HepG2 (cell line): Measurements from ENCODE around the gene ATG13. TPM values are rescaled to one million over a fixed set of nuclear protein-coding genes. Genes with fewer than 3 reads are reported as not detected.
A peak's percentile ranks its signal among the peaks of the same experiment; 100 is the strongest.

ENCODE experiments used
- AGO1 ChIP-seq: fragments of 200-400 bp; formaldehyde crosslinking; IDR thresholded peaks from 2 replicates; pipeline ENCODE4 v1.6.1; 2017; ENCODE audit warnings: mild to moderate bottlenecking, low read depth, low read length, moderate library complexity; ENCODE audit not compliant: poor library complexity, severe bottlenecking
- ATM ChIP-seq: fragments of 450-650 bp; IDR thresholded peaks from 2 replicates; pipeline ENCODE4 v1.7.1; 2017; ENCODE audit warnings: mild to moderate bottlenecking, borderline replicate concordance
- CBX5 ChIP-seq: sonication (generic); formaldehyde crosslinking; IDR thresholded peaks from 2 replicates; pipeline ENCODE4 v1.4.0; 2020; ENCODE audit warnings: missing genetic modification reagents, borderline replicate concordance
- CCAR2 ChIP-seq: fragments of 200-400 bp; formaldehyde crosslinking; optimal IDR thresholded peaks from 2 replicates; pipeline ENCODE3; 2018; ENCODE audit warnings: low read depth, mild to moderate bottlenecking, low read length, moderate library complexity
- CHD4 ChIP-seq: fragments of 200-600 bp; sonication (generic); IDR thresholded peaks from 2 replicates; pipeline ENCODE4 v1.7.0; 2017; ENCODE audit warnings: mild to moderate bottlenecking, low read length, borderline replicate concordance
- GATAD2A ChIP-seq: IDR thresholded peaks from 2 replicates; pipeline ENCODE4 v1.6.1; 2016
- GTF3A ChIP-seq: sonication (generic); formaldehyde crosslinking; conservative IDR thresholded peaks from 2 replicates; pipeline ENCODE4 v1.4.0; 2020; ENCODE audit warnings: mild to moderate bottlenecking, missing genetic modification reagents
- PAXIP1 ChIP-seq: sonication (generic); formaldehyde crosslinking; conservative IDR thresholded peaks from 2 replicates; pipeline ENCODE4 v1.4.0; 2020; ENCODE audit warnings: mild to moderate bottlenecking, missing genetic modification reagents, moderate library complexity
- PHF21A ChIP-seq: sonication (generic); formaldehyde crosslinking; IDR thresholded peaks from 2 replicates; pipeline ENCODE4 v1.5.0; 2020; ENCODE audit warnings: mild to moderate bottlenecking, missing genetic modification reagents
- RFXANK ChIP-seq: IDR thresholded peaks from 2 replicates; pipeline ENCODE4 v1.6.1; 2016
- WIZ ChIP-seq: sonication (generic); formaldehyde crosslinking; IDR thresholded peaks from 2 replicates; pipeline ENCODE4 v1.5.1; 2020; ENCODE audit warnings: mild to moderate bottlenecking, missing genetic modification reagents
- ZNF24 ChIP-seq: fragments of 450-650 bp; IDR thresholded peaks from 2 replicates; pipeline ENCODE4 v1.6.1; 2017; ENCODE audit warnings: antibody characterized with exemption, mild to moderate bottlenecking
- ZNF460 ChIP-seq: sonication (generic); formaldehyde crosslinking; IDR thresholded peaks from 2 replicates; pipeline ENCODE4 v1.5.1; 2020; ENCODE audit warnings: missing genetic modification reagents, mild to moderate bottlenecking, borderline replicate concordance
- ZNF629 ChIP-seq: sonication (generic); formaldehyde crosslinking; conservative IDR thresholded peaks from 2 replicates; pipeline ENCODE4 v1.5.0; 2020; ENCODE audit warnings: missing genetic modification reagents
- ZNF790 ChIP-seq: sonication (generic); formaldehyde crosslinking; IDR thresholded peaks from 2 replicates; pipeline ENCODE4 v1.8.0; 2022; ENCODE audit warnings: missing genetic modification reagents, mild to moderate bottlenecking, borderline replicate concordance
- ZNF850 ChIP-seq: sonication (generic); formaldehyde crosslinking; conservative IDR thresholded peaks from 2 replicates; pipeline ENCODE4 v1.9.0; 2021; ENCODE audit warnings: mild to moderate bottlenecking, missing genetic modification reagents
- polyA plus RNA-seq, 8 experiments: library from polyadenylated mRNA; depleted of rRNA in 3 of 8; stranded (reverse) in 7 of 8; unstranded in 1 of 8; fragments of >200 nt; fragmentation: Illumina TruSeq in 4 of 8; extraction: Trizol in 4 of 8; gene quantifications; 2 replicates each; pipeline versions ENCODE4 v1.2.1 to v1.2.3, GENCODE V29; 2011 to 2016; ENCODE audit warnings: low read depth in 4 of 8, missing spikeins in 1 of 8, mixed read lengths in 1 of 8; ENCODE audit not compliant: insufficient read depth in 1 of 8
- total RNA-seq, 5 experiments: library from RNA; depleted of rRNA; stranded (reverse); fragments of >200 nt; fragmentation: Illumina TruSeq; extraction: Trizol; gene quantifications; 2 replicates each; pipeline ENCODE4 v1.2.3, GENCODE V29; 2016; ENCODE audit warnings: low read depth in 1 of 5
- TF ChIP-seq, protein P1 (sequence below): IDR thresholded peaks from 2 replicates; pipeline ENCODE4 v1.6.1; 2016; ENCODE audit warnings: low read depth
- TF ChIP-seq, protein P2 (sequence below): IDR thresholded peaks from 2 replicates; pipeline ENCODE4 v1.6.1; 2016; ENCODE audit warnings: mild to moderate bottlenecking
- TF ChIP-seq, protein P3 (sequence below): sonication (generic); formaldehyde crosslinking; IDR thresholded peaks from 2 replicates; pipeline ENCODE4 v1.4.0; 2020; ENCODE audit warnings: mild to moderate bottlenecking, missing genetic modification reagents

Gene ATG13
- total and polyA plus RNA-seq, 2 of the 13 experiments (the other 11 are each of a cell fraction or from before 2014, with no cell fraction given), result 55.0 to 77.3 TPM

- TF ChIP-seq, protein P1, sequence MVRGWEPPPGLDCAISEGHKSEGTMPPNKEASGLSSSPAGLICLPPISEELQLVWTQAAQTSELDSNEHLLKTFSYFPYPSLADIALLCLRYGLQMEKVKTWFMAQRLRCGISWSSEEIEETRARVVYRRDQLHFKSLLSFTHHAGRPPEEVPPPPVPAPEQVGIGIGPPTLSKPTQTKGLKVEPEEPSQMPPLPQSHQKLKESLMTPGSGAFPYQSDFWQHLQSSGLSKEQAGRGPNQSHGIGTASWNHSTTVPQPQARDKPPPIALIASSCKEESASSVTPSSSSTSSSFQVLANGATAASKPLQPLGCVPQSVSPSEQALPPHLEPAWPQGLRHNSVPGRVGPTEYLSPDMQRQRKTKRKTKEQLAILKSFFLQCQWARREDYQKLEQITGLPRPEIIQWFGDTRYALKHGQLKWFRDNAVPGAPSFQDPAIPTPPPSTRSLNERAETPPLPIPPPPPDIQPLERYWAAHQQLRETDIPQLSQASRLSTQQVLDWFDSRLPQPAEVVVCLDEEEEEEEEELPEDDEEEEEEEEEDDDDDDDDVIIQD (CRISPR knock-in tag), result 0 out of 2 replicates have a peak, but pooled peaks have one; percentile 67
- TF ChIP-seq, protein P2, sequence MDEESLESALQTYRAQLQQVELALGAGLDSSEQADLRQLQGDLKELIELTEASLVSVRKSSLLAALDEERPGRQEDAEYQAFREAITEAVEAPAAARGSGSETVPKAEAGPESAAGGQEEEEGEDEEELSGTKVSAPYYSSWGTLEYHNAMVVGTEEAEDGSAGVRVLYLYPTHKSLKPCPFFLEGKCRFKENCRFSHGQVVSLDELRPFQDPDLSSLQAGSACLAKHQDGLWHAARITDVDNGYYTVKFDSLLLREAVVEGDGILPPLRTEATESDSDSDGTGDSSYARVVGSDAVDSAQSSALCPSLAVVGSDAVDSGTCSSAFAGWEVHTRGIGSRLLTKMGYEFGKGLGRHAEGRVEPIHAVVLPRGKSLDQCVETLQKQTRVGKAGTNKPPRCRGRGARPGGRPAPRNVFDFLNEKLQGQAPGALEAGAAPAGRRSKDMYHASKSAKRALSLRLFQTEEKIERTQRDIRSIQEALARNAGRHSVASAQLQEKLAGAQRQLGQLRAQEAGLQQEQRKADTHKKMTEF (CRISPR knock-in tag), result peak; percentile 46
- no peak for TF ChIP-seq AGO1
- TF ChIP-seq RFXANK (CRISPR knock-in tag), result 0 out of 2 replicates have a peak, but pooled peaks have one; percentile 21
- TF ChIP-seq ZNF850 (CRISPR knock-in tag), result no peak
- no peak for TF ChIP-seq ZNF24
- TF ChIP-seq GATAD2A (CRISPR knock-in tag), result peak; percentile 91
- no peak for TF ChIP-seq ATM
- peak; percentile 93 for TF ChIP-seq PAXIP1
- TF ChIP-seq, protein P3, sequence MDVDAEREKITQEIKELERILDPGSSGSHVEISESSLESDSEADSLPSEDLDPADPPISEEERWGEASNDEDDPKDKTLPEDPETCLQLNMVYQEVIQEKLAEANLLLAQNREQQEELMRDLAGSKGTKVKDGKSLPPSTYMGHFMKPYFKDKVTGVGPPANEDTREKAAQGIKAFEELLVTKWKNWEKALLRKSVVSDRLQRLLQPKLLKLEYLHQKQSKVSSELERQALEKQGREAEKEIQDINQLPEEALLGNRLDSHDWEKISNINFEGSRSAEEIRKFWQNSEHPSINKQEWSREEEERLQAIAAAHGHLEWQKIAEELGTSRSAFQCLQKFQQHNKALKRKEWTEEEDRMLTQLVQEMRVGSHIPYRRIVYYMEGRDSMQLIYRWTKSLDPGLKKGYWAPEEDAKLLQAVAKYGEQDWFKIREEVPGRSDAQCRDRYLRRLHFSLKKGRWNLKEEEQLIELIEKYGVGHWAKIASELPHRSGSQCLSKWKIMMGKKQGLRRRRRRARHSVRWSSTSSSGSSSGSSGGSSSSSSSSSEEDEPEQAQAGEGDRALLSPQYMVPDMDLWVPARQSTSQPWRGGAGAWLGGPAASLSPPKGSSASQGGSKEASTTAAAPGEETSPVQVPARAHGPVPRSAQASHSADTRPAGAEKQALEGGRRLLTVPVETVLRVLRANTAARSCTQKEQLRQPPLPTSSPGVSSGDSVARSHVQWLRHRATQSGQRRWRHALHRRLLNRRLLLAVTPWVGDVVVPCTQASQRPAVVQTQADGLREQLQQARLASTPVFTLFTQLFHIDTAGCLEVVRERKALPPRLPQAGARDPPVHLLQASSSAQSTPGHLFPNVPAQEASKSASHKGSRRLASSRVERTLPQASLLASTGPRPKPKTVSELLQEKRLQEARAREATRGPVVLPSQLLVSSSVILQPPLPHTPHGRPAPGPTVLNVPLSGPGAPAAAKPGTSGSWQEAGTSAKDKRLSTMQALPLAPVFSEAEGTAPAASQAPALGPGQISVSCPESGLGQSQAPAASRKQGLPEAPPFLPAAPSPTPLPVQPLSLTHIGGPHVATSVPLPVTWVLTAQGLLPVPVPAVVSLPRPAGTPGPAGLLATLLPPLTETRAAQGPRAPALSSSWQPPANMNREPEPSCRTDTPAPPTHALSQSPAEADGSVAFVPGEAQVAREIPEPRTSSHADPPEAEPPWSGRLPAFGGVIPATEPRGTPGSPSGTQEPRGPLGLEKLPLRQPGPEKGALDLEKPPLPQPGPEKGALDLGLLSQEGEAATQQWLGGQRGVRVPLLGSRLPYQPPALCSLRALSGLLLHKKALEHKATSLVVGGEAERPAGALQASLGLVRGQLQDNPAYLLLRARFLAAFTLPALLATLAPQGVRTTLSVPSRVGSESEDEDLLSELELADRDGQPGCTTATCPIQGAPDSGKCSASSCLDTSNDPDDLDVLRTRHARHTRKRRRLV, result no peak; the same call in 1 of the 2 replicates
- TF ChIP-seq CHD4, result no peak; the same call in 1 of the 2 replicates
- no peak for TF ChIP-seq ZNF790 (CRISPR knock-in tag)
- TF ChIP-seq CBX5, result 0 out of 2 replicates have a peak, but pooled peaks have one; percentile 59
- no peak; the same call in 1 of the 2 replicates for TF ChIP-seq ZNF629
- no peak for TF ChIP-seq WIZ
- TF ChIP-seq PHF21A (CRISPR knock-in tag), result peak; percentile 59; the same call in 1 of the 2 replicates
- TF ChIP-seq CCAR2, result no peak
- TF ChIP-seq GTF3A (CRISPR knock-in tag), result no peak
- TF ChIP-seq ZNF460, result peak; percentile 42; the same call in 1 of the 2 replicates
These were observed 101.7 kb downstream of the ATG13 start, which contains the start of gene F2 (continued) for GRCh38 chr11:46719048-46719542.
